ENCODE measurements around the gene TMEM63B. TPM values are rescaled to one million over a fixed set of nuclear protein-coding genes. Genes with fewer than 3 reads are reported as not detected.
"Not testable (repeated sequence)": the region's sequence is repeated elsewhere in the genome, so short reads cannot be mapped to it uniquely, and the experiment has no call there.

Gene TMEM63B
- total RNA-seq, result 71.8 TPM

DNA sequence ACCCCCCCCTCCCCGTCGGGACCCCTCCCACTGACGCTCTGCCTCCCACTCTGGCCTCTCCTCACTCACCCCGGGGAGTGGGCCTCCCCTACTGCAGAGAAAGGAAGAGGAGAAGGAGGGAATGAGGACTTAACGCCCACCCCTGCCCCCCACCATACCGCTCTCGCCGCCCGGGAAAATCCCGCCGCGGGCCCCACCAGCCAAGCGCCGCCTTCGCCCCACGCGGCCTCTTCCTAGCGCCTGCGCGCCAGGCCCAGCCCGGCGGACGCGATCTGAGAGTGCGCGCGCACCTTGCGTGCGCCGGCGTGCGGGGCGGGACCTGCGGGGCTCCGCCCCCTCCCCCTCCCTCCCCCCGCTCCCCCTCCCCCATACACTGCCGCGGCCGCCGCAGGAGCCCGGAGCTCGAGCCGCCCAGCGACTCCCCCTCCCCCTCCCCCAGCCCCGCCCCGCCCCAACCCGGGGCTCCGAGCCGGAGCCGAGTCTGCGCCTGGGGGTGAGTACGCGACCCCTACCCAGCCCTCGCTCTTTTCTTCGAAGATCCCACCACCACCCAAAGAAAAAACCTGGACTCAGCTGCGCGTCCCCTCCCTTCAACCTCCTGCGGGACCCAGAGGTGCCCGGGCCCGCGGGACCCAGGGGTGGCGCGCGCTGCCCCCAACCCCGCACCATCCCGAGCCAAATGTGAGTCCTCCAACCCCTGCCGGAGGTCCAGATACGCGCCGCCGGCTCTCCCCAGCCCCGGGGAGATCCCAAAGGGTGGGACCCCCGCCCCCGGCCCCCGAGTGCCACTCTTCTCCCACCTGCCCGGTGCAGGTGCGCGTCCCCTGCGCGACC, at the start of gene TMEM63B, which contains the start of gene MRPL14:
TSS of gene TMEM63B (plus strand) at position 369 of the 834 bp plus-strand sequence. CDS start 7,031 bp downstream, outside the sequence.
TSS of gene MRPL14 (minus strand) at position 267 of the 834 bp plus-strand sequence. CDS start 10,841 bp downstream, outside the sequence.
- peak; percentile 91 for DNase-seq (ENCODE audit: low spot score)

DNA sequence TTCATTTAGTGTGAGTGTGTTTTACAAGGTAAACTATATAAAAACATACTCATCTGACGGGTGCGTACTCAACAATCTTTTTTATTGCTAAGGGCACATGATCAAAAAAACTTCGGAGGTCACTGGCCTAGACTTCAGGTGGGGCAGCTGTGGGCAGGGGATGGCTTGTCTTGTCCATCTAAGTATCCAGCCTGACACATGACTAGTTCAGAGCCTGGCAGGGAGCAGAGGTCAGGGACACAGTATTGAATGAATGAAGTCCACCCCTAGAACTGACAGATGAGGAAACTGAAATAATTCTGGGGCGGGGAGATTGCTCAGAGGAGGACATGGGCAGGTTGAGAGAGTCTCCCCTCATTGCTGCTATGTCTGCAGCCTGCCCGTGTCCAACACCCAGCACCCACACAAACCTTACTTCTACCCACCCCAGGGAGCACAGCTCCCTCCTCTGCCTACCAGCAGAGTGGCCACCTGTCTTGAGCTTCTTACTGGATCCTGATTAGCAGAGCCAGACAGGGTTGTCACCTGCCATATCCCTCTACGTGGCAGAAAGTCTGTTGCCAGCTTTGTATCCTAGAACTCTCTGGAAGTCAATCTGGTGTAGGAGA, 49.0 kb upstream of the TMEM63B start:
- no peak for DNase-seq (ENCODE audit: low spot score)

DNA sequence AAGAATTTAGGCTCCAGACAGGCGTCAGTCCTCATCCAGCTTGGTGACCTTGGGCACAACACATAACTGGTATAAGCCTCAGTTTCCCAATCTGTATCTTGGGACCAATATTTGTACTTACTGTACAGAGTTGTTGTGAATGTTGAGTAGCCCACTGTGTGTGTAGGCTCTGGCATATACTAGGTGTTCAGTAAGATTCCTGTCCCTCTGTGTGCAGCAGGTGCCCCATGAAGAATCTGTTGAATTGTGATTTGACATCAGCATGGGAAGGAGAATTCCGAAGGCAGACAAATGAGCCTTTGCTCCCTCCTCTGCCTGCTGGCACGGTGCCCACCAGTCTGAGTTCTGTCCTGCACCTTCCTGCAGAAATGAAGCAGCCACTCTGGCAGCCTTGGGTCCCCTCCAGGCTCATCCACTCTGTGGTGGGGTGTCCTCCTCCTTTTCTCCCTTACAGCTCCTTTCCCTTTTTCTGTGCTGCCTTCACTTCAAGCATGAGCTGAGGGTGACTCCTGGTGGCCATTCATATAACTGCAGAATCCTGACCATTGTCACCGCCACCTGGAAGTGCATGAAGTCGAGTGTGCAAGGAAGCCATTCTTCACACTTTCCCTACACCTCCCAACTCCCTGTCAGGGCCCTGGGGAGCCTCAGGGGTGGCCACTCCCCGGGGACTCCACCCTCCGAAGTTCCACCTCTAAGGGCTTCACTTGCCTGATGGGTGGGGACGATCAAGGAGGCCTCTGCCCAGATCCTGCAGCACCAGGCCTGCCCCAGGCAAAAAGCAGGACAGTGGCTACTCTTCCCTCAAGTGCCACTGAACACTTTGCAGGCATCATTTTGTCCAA, 48.3 kb upstream of the TMEM63B start:
- peak; percentile 81 for DNase-seq (ENCODE audit: low spot score)

GRCh38 chr6:44079672-44080071, 47.7 kb upstream of the TMEM63B start:
- no peak for DNase-seq (ENCODE audit: low spot score)

DNA sequence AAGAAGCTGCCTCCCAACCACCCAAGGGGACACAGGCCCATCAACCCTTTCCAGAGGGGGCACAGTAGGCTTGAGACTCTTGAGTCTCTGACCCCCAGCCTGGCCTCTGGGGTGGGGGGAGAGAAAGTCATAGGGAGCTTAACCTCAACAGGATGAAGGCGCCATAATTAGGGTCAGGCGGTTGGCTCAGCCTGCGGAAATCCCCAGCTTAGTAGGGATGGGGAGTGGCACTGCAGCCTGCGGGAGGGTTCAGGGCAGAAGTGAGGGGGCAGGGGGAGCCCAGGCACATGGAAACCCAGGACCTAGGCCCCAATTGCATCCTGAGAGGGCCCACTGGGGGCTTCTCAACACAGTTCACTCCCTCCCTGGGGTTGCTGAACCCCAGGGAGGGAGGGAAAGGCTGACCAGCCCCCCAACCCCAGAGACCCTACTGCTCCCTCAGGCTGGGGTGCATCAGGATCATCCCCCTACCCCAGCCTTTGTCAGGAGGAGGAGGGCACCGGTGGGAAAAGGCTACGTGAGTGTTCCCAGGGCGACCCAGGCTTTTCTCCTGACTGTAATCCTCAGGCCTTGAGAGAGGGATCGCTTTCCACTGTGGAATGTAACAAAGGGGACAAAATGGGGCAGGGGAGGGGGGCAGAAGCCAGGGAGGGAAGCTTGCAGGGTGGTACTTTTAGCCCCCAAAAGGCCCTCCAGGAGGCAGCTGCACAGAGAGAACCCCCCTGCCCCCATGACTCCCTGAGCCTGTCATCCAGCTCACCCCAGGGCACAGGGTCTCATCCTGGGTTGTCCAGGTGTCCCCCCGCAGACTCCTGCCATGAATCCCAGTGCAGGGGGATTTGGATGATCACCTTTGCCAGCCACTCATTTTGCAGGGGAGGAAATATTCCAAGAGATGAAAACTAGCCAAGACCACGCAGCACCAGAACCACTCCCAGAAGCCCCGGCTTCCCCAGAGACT, 46.5 kb upstream of the TMEM63B start:
- no peak for DNase-seq (ENCODE audit: low spot score)

DNA sequence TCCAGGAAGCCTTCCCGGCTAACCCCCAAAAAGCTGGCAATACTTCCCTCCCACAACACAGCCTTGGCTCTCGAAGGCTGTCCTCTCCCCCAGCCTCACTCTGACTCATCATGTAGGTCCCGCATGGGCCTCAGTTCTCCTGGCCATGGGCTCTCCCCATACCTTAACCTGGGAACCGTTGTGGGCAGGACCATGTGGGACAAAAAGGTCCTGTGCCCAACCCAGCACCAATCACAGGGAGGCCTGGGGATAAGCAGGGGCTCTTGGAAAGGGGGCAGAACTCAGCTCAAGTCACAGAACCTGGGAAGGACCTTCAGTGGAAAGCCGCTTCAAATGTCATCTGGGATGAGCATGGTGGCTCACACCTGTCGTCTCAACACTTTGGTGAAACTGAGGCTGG, 45.6 kb upstream of the TMEM63B start:
- no peak for DNase-seq (ENCODE audit: low spot score)

- no peak for DNase-seq (ENCODE audit: low spot score)
Observed at GRCh38 chr6:44082872-44083321, 44.5 kb upstream of the TMEM63B start.

DNA sequence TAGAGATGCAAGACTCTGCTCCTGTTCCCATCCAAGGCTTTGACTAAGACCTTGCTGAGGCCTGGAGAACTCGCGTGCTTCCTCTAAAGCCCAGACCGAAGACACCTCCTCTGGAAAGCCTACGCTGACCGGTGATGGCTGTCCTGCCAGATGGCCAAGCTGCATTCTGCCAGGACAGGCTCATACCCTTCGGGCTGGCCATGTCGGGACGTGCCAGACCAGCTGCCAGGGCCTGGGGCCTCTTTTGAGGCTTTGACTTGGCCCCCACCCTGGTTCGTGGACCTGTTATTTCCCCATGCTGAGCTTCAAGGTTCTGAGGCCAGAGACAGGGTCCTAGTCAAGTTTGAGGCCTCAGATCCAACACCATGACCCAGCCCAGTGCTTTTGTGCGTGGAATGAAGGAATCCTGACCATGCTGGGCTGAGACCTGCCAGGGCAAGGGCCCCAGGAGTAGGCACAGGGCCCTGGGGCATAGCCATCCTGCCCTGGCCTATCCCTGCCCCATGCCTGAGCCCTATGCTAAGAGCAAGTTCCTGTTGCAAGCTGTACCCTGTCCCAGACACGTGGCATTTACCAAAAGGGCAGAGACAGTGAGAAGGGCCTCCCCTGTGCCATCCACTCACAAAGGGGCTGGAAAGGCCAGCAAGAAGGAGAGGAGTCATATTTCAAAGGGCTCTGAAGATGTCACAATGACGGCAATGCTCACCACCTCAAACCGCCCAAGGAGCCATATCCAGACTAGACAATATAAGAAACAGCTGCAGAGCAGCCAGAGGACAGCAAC, 42.9 kb upstream of the TMEM63B start:
- DNase-seq (ENCODE audit: low spot score), result no peak

GRCh38 chr6:44085219-44085618, 42.1 kb upstream of the TMEM63B start:
- DNase-seq (ENCODE audit: low spot score), result no peak

DNA sequence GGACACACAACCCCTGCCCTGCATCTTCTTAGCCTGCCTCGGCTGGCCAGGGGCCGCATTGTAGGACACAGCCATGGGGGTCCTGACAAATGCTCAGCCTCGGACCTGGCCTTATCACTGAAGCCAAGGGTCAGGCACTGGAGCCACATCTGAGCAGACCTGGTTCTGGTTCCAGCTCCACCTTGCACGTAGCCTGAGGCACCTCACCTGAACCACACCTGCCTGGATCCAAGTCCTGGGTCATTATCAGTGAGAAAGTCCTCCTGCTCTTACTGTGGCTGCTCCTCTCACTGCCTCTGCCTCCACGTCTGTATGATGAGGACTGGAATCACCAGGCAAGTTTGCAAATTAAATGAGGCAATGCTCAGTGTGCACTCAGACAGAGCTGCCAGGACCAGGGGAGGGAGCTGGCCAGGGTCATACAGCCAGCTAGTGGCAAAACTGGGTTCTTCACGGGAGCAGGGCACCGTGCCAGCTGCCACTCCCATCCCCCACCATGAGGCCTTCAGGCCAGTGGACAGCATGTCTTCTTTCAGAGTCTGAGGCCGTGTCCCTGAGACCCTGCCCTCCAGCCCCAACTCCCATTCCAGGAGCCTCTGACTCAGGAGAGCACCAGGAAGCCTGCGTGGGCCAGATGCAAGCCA, 40.3 kb upstream of the TMEM63B start:
- DNase-seq (ENCODE audit: low spot score), result peak; percentile 50

DNA sequence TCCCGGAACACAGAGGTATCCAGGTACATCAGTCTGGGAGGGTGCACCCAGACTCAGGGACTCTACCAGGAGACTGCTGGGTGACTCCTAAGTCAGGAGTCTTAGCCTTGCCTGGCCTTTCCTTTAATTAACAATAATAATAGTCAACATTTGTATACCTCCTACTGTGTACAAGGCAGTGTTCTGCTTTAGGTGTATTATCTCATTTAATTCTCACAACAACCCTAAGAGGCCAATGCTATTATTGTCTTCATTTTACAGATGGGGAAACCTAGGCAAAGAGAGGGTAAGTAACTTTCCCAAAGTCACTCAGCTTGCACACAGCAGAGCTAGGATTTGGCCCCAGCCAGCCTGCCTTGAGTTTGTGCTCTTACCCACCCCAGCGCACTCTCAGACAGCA, 39.7 kb upstream of the TMEM63B start:
- DNase-seq (ENCODE audit: low spot score), result no peak

DNA sequence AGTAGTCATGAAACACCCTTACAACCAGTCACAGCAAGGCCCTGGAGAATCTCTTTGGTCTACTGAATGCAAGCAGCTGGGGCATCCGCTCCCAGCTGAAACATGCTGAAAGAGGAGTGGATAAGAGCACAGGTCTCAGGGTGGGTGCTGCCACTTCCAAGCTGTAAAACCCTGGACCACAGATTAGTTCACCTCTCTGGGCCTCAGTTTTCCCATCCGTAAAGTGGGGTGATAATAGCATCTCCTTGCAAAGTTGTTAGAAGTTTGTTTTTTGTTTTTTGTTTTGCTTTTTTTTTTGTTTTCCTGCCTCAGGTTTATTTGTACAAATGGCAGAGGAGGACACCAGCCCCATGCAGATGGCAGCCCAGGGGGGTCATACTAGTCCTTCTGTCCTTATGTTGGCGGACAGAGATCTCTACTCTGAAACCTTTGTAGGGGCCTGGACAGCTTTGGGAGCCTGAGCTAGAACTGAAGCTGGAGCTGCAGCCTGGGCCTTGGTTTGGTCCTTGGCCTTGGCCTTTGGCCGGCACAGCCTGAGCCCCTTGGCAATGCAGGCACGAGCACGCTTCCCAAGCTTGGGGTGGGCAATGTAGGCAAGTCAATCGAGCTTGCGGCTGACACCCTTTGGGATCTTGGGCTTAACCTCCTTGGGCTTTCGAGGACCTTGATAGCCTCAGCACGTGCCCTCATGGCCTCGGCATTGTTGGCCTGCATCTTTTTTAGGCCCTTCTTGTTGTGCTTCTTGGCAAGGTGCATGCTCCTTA, 38.3 kb upstream of the TMEM63B start:
- DNase-seq (ENCODE audit: low spot score), result no peak

DNA sequence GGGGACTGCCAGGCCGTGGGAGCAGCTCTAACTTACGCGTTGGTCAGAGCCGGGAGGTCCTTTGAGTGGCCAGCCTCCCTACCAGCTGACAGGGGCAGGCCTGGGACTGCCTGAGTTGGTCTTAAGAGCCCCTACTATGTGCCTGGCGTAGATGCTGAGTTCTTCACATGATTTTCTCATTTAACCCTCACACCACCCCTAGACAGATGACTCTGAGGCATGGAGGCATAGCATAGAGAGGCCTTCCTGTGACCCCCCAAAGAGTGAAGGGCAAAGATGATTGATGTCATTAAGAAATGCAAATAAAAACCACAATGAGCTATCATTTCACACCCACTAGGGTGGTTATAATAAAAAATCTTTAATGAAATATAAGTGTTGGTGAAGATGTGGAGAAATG, 36.9 kb upstream of the TMEM63B start:
- DNase-seq (ENCODE audit: low spot score), result no peak

- DNase-seq (ENCODE audit: low spot score), result not testable (repeated sequence)
Observed at GRCh38 chr6:44091356-44091755, 36.0 kb upstream of the TMEM63B start.

DNA sequence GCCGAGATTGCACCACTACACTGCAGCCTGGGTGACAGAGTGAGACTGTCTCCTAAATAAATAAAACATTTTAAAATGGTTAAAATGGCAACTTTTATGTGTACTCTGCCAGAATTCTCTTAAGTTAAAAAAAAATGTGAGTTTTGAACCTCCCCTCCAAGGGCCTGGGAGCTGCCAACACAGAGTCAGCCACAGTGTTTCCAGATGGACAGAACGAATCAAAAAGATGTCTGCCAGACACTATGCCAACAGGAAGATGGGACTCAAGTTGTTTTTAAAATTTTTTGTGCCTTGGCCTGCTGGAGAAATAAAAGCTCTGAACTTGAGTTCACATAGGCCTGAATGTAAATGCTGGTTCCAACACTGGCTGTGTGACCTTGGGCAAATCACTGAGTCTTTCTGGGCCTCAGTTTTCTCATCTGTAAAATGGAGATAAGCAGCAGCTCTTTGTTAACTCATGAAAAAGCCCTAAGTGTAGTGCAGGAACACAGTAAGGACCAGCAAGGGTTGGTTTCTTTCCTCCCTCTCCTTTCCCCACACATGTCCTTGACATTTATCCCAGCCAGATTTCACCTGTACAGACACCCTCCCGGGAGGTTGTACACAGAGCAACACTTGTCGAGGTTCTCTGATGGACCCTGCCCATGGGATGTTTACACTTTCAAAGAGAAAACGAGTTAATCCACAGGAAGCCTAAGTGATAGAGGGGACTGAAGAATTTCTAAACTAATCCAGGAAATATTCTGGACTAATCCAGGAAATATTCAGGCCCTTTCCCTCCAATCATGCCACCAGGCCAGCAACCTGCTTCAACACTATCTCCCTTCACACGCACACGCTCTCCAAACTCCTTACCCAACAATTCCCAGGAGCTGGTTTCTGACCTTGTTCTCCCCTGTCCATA, 35.1 kb upstream of the TMEM63B start:
- DNase-seq (ENCODE audit: low spot score), result no peak

DNA sequence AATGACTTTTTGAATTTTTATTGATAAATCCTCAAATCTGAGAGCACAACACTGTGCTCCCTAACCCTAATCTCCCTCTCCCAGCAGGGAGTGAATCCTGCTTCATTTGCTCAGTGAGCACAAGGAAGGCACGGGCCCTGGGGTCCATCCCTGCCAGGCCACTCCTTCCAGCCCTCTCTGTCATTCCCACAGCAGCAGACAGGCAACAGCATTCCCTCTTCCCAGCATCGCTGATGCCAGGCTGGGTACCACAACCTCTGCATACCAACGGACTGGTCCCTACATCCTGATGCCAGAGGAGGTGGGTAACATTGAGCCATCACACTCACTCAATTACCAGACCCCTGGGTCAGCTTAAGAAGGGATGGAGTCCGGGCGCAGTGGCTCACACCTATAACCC, 34.3 kb upstream of the TMEM63B start:
- DNase-seq (ENCODE audit: low spot score), result no peak

DNA sequence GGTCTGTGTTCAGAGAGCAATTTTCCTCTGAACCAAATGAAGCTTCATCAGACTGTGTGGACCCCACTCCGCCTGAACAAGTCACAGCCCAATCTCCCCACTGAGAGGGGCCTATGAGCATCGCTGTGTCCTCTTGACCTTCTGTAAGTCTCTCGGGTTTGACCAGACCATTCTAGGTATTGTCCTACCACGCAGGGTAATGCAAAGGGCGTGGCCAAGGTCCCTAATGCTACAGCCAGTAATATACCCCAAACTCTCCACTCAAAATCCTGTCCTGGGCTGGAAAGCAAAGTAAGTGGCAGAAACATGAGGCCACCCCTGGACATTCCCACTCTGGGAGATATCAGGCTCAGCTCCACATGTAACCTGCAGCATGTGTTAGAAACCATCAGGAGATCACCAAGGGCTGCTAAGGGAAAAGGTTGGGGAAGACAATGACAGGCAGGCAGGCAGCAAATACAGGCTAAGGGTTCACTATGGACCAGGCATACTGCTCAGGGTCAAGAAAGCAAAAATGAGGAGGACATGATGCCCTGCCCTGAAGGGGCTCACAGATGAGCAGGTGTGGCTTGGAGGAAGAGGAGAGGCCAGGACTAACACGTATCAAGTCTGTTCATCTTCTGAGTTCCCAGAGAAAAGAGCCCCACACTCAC, 33.5 kb upstream of the TMEM63B start:
- no peak for DNase-seq (ENCODE audit: low spot score)
